ENCODE results near the gene CNNM4. TPM values are rescaled to one million over a fixed set of nuclear protein-coding genes. Genes with fewer than 3 reads are reported as not detected.
A peak's percentile ranks its signal among the peaks of the same experiment; 100 is the strongest.

The CNNM4 gene
- total and polyA plus RNA-seq, 2 donors: 2.4 to 3.1 TPM

- H3K4me3 ChIP-seq (ENCODE audit: low read length in 2 of 2): peak overlapping the region in 1 of 2 donors; percentile 26
- DNase-seq (ENCODE audit: low read depth in 6 of 9, low spot score in 9 of 9): no peak
- peaks cover 14 to 26% of the 10 kb centered on the region in 2 donors for H3K36me3 ChIP-seq (ENCODE audit: control insufficient read depth in 2 of 2, insufficient read depth in 2 of 2, low read length in 1 of 2)
- H3K27me3 ChIP-seq (ENCODE audit: control insufficient read depth in 2 of 2, insufficient read depth in 1 of 2, low read length in 1 of 2): no peaks in the 10 kb centered on the region
- WGBS: 96% methylated on average over 37 of the region's 37 CpGs
- H3K9me3 ChIP-seq (ENCODE audit: control insufficient read depth in 2 of 2, insufficient read depth in 1 of 2, low read length in 1 of 2): peaks cover 0 to 3% of the 10 kb centered on the region in 2 donors
- peak overlapping the region in 1 of 2 donors; percentile 8 for H3K27ac ChIP-seq (ENCODE audit: low read depth in 1 of 2, low read length in 1 of 2)
- peaks cover 14 to 20% of the 10 kb centered on the region in 2 donors for H3K4me1 ChIP-seq (ENCODE audit: control insufficient read depth in 2 of 2, insufficient read depth in 2 of 2, low read length in 2 of 2)
Measured at GRCh38 chr2:96839875-96840850, 79.5 kb downstream of the CNNM4 start.

- no peak overlapping the region for H3K27ac ChIP-seq (ENCODE audit: low read depth in 1 of 2, low read length in 1 of 2)
- WGBS: 97% methylated on average over 16 of the region's 16 CpGs
- peaks cover 19 to 20% of the 10 kb centered on the region in 2 donors for H3K36me3 ChIP-seq (ENCODE audit: control insufficient read depth in 2 of 2, insufficient read depth in 2 of 2, low read length in 1 of 2)
- H3K4me1 ChIP-seq (ENCODE audit: control insufficient read depth in 2 of 2, insufficient read depth in 2 of 2, low read length in 2 of 2): peaks cover 14 to 20% of the 10 kb centered on the region in 2 donors
- peaks cover 0 to 3% of the 10 kb centered on the region in 2 donors for H3K9me3 ChIP-seq (ENCODE audit: control insufficient read depth in 2 of 2, insufficient read depth in 1 of 2, low read length in 1 of 2)
- no peak for DNase-seq (ENCODE audit: low read depth in 6 of 9, low spot score in 9 of 9)
- H3K27me3 ChIP-seq (ENCODE audit: control insufficient read depth in 2 of 2, insufficient read depth in 1 of 2, low read length in 1 of 2): no peaks in the 10 kb centered on the region
- no peak overlapping the region for H3K4me3 ChIP-seq (ENCODE audit: low read length in 2 of 2)
Measured at GRCh38 chr2:96841701-96842495, 81.2 kb downstream of the CNNM4 start.

- H3K4me1 ChIP-seq (ENCODE audit: control insufficient read depth in 2 of 2, insufficient read depth in 2 of 2, low read length in 2 of 2): peaks cover 14 to 20% of the 10 kb centered on the region in 2 donors
- 96% methylated on average over 7 of the region's 7 CpGs for WGBS
- no peak for DNase-seq (ENCODE audit: low read depth in 6 of 9, low spot score in 9 of 9)
- peaks cover 18 to 20% of the 10 kb centered on the region in 2 donors for H3K36me3 ChIP-seq (ENCODE audit: control insufficient read depth in 2 of 2, insufficient read depth in 2 of 2, low read length in 1 of 2)
- no peaks in the 10 kb centered on the region for H3K27me3 ChIP-seq (ENCODE audit: control insufficient read depth in 2 of 2, insufficient read depth in 1 of 2, low read length in 1 of 2)
- no peak overlapping the region for H3K4me3 ChIP-seq (ENCODE audit: low read length in 2 of 2)
- H3K27ac ChIP-seq (ENCODE audit: low read depth in 1 of 2, low read length in 1 of 2): no peak overlapping the region
- H3K9me3 ChIP-seq (ENCODE audit: control insufficient read depth in 2 of 2, insufficient read depth in 1 of 2, low read length in 1 of 2): peaks cover 0 to 3% of the 10 kb centered on the region in 2 donors
Measured at GRCh38 chr2:96842600-96842999, 81.9 kb downstream of the CNNM4 start.

GRCh38 chr2:96843538-96844268 is 83.0 kb downstream of the CNNM4 start, which contains the start of gene ANKRD23:
TSS of gene ANKRD23 (minus strand) at chr2:96844021. CDS start at chr2:96843992, 29 bp downstream.
- DNase-seq (ENCODE audit: low read depth in 6 of 9, low spot score in 9 of 9): no peak
- Histone ChIP-seq H3K4me1 (ENCODE audit: control insufficient read depth in 2 of 2, insufficient read depth in 2 of 2, low read length in 2 of 2) (peaks cover 14 to 16% of the 10 kb centered on the region in 2 donors), H3K36me3 (ENCODE audit: control insufficient read depth in 2 of 2, insufficient read depth in 2 of 2, low read length in 1 of 2) (peaks cover 22 to 26% of the 10 kb centered on the region in 2 donors), H3K4me3 (ENCODE audit: low read length in 2 of 2) (no peak within 1 kb of the TSS), H3K9me3 (ENCODE audit: control insufficient read depth in 2 of 2, insufficient read depth in 1 of 2, low read length in 1 of 2) (peaks cover 0 to 3% of the 10 kb centered on the region in 2 donors), H3K27ac (ENCODE audit: low read depth in 1 of 2, low read length in 1 of 2) (no peak within 1 kb of the TSS), H3K27me3 (ENCODE audit: control insufficient read depth in 2 of 2, insufficient read depth in 1 of 2, low read length in 1 of 2) (no peaks in the 10 kb centered on the region)
- 98% methylated on average over 14 of the region's 14 CpGs for WGBS

GRCh38 chr2:96844405-96844808 is 83.7 kb downstream of the CNNM4 start:
- no peak for DNase-seq (ENCODE audit: low read depth in 6 of 9, low spot score in 9 of 9)
- Histone ChIP-seq H3K27ac (ENCODE audit: low read depth in 1 of 2, low read length in 1 of 2) (no peak overlapping the region), H3K36me3 (ENCODE audit: control insufficient read depth in 2 of 2, insufficient read depth in 2 of 2, low read length in 1 of 2) (peaks cover 25 to 26% of the 10 kb centered on the region in 2 donors), H3K9me3 (ENCODE audit: control insufficient read depth in 2 of 2, insufficient read depth in 1 of 2, low read length in 1 of 2) (peaks cover 0 to 3% of the 10 kb centered on the region in 2 donors), H3K27me3 (ENCODE audit: control insufficient read depth in 2 of 2, insufficient read depth in 1 of 2, low read length in 1 of 2) (no peaks in the 10 kb centered on the region), H3K4me1 (ENCODE audit: control insufficient read depth in 2 of 2, insufficient read depth in 2 of 2, low read length in 2 of 2) (peaks cover 8 to 9% of the 10 kb centered on the region in 2 donors), H3K4me3 (ENCODE audit: low read length in 2 of 2) (no peak overlapping the region)
- 97% methylated on average over 17 of the region's 17 CpGs for WGBS

GRCh38 chr2:96846825-96847224 is 86.1 kb downstream of the CNNM4 start:
- Histone ChIP-seq H3K36me3 (ENCODE audit: control insufficient read depth in 2 of 2, insufficient read depth in 2 of 2, low read length in 1 of 2) (peaks cover 36 to 41% of the 10 kb centered on the region in 2 donors), H3K27me3 (ENCODE audit: control insufficient read depth in 2 of 2, insufficient read depth in 1 of 2, low read length in 1 of 2) (no peaks in the 10 kb centered on the region), H3K9me3 (ENCODE audit: control insufficient read depth in 2 of 2, insufficient read depth in 1 of 2, low read length in 1 of 2) (no peaks in the 10 kb centered on the region), H3K4me1 (ENCODE audit: control insufficient read depth in 2 of 2, insufficient read depth in 2 of 2, low read length in 2 of 2) (no peaks in the 10 kb centered on the region), H3K27ac (ENCODE audit: low read depth in 1 of 2, low read length in 1 of 2) (no peak overlapping the region), H3K4me3 (ENCODE audit: low read length in 2 of 2) (no peak overlapping the region)
- WGBS: 97% methylated on average over 5 of the region's 5 CpGs
- DNase-seq (ENCODE audit: low read depth in 6 of 9, low spot score in 9 of 9): no peak

GRCh38 chr2:96847586-96847985 is 86.9 kb downstream of the CNNM4 start:
- peaks cover 40 to 47% of the 10 kb centered on the region in 2 donors for H3K36me3 ChIP-seq (ENCODE audit: control insufficient read depth in 2 of 2, insufficient read depth in 2 of 2, low read length in 1 of 2)
- no peak overlapping the region for H3K4me3 ChIP-seq (ENCODE audit: low read length in 2 of 2)
- DNase-seq (ENCODE audit: low read depth in 6 of 9, low spot score in 9 of 9): no peak
- H3K27ac ChIP-seq (ENCODE audit: low read depth in 1 of 2, low read length in 1 of 2): no peak overlapping the region
- no peaks in the 10 kb centered on the region for H3K9me3 ChIP-seq (ENCODE audit: control insufficient read depth in 2 of 2, insufficient read depth in 1 of 2, low read length in 1 of 2)
- H3K27me3 ChIP-seq (ENCODE audit: control insufficient read depth in 2 of 2, insufficient read depth in 1 of 2, low read length in 1 of 2): no peaks in the 10 kb centered on the region
- 96% methylated on average over 10 of the region's 10 CpGs for WGBS
- H3K4me1 ChIP-seq (ENCODE audit: control insufficient read depth in 2 of 2, insufficient read depth in 2 of 2, low read length in 2 of 2): no peaks in the 10 kb centered on the region

GRCh38 chr2:96848264-96848663 is 87.6 kb downstream of the CNNM4 start:
- Histone ChIP-seq H3K4me1 (ENCODE audit: control insufficient read depth in 2 of 2, insufficient read depth in 2 of 2, low read length in 2 of 2) (no peaks in the 10 kb centered on the region), H3K27ac (ENCODE audit: low read depth in 1 of 2, low read length in 1 of 2) (no peak overlapping the region), H3K27me3 (ENCODE audit: control insufficient read depth in 2 of 2, insufficient read depth in 1 of 2, low read length in 1 of 2) (no peaks in the 10 kb centered on the region), H3K36me3 (ENCODE audit: control insufficient read depth in 2 of 2, insufficient read depth in 2 of 2, low read length in 1 of 2) (peaks cover 46 to 49% of the 10 kb centered on the region in 2 donors), H3K9me3 (ENCODE audit: control insufficient read depth in 2 of 2, insufficient read depth in 1 of 2, low read length in 1 of 2) (no peaks in the 10 kb centered on the region), H3K4me3 (ENCODE audit: low read length in 2 of 2) (no peak overlapping the region)
- WGBS: 98% methylated on average over 9 of the region's 9 CpGs
- no peak for DNase-seq (ENCODE audit: low read depth in 6 of 9, low spot score in 9 of 9)
